HG03521 (cell line): ENCODE results near the gene C5orf46.

Source experiments
- ATAC-seq: cut with Tn5 transposase; IDR thresholded peaks from one replicate; pipeline ENCODE4 v1.9.1; 2021; ENCODE audit warnings: mild to moderate bottlenecking, moderate library complexity; ENCODE audit not compliant: unreplicated experiment

The C5orf46 gene

GRCh38 chr5:147859962-147860640, 46.2 kb downstream of the C5orf46 start:
- ATAC-seq = no peak

DNA sequence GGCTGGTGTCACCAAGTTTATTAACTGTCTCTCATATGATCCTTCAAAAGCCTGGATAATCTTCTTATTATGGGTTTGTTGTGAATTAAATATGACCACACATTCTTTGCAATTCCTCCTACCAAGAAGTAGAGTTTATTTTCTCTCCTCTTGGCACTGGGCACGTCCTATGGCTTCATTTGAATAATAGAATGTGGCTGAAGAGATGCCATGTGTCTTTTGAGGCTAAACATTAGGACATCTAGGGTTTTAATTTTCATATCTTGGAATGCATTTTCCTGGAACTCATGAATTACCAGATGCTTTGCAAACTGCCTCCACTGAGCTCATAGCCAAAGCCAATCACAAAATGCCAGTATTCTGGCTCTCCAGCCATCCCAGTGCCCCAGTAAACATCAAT, 47.8 kb downstream of the C5orf46 start:
- no peak for ATAC-seq

DNA sequence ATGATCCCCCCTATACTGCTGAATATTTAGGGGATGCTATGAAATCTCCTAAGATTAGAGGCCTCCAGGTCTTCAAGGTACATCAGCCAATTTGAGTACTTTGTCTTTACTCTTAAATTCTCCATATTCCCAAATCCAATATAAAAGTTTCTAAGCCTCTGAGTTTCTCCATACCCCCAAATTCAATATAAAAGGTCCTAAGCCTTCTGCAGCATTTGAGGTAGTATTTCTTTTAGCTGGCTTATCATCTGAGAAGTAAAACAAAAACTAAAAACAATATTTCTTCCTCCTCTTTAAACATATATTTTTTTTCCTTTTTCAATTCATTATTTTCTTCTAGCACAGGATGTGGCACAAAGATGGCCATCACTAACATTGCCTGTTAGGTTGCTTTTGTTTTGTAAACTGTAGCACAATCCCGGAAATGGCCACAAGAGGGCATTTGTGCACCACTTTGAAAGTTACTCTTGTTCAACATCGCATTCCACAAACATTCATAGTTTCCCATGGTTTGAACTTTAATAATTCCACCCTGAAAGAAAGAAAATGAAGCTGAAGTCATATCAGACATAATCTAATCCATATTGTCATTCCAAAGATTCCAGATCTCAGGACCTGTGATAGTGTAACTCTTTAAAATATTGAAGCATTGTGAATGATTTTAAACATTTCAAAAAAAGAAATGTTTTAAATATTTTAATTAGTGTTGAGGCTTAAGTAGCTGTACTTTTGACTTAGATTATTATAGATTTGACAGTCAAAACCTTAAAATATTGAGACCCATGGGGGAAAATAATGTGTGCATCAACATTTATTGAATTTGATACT, 48.8 kb downstream of the C5orf46 start:
- ATAC-seq = peak; percentile 83

GRCh38 chr5:147856801-147857200, 49.5 kb downstream of the C5orf46 start:
- no peak for ATAC-seq

- no peak for ATAC-seq
Measured at GRCh38 chr5:147855774-147856069, 50.6 kb downstream of the C5orf46 start.

- ATAC-seq = no peak
Measured at GRCh38 chr5:147854894-147855773, 51.2 kb downstream of the C5orf46 start.

DNA sequence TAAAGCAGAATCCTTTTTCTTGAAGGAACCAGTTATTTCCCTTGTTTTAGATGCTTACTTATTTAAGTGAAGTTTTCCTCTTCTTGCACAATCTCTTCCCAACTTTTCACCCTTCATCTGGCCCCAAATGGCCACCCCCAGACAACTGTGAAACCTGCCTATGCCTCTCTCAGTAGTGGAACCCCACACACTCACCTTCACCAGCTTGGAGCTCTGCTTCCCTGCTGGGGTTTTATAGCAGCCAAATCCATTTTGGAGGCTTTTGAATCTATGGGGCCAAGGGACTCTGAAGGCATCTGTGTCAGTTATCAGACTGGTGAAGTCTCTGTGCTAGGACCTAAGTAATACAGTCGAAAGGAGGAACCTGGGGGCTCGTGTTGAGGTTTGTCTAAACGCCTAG, 52.0 kb downstream of the C5orf46 start:
- ATAC-seq = no peak

DNA sequence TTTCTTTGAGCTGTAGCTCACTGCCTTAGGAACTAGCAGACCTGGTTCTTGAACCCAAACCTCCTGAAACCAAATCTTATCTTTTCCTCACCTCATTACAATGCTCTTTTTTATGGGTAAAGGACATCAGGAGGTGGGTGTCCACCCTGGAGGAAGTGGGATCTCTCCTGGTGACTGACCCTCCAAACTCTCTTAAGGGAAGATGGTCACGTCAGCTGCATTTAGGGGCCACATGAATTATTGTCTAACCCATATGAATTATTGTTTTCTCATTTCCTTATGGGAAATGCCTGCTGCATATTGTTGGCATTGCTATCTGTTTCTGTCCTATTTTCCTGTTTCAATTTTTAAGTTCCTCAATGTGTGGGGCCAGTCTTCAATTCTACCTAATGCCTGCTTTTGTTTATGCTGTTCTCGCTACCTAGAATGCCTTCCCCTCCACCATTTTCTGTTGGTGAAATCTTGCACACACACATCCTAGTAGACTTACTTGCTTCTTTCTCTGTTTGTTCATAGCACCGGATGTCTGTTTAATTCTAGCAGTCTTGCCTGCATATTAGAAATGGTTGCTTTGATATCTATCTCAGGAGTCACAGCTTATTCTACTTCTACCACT, 52.9 kb downstream of the C5orf46 start:
- ATAC-seq = no peak

- ATAC-seq = no peak
Measured at GRCh38 chr5:147852365-147852764, 54.0 kb downstream of the C5orf46 start.

- no peak for ATAC-seq
Measured at GRCh38 chr5:147851578-147851977, 54.8 kb downstream of the C5orf46 start.

DNA sequence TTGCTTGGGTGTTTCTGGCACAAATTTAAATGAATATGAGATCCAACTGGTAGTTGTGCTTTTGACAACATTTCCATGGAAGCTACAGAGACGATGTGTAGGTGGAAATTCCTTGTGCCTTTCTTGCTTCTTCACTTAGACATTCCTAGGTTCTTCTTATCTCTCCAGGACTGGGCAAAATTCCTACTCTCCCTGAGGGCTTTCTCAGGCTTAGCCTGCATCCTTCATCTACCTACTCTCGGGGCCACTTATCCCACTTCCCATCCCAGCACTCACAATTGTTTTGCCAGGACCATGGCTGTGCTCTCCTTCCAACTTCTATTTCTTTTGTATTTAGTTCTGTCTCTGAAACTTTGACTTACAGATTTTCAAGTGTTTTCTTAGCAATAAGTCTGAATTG, 57.1 kb downstream of the C5orf46 start:
- no peak for ATAC-seq

DNA sequence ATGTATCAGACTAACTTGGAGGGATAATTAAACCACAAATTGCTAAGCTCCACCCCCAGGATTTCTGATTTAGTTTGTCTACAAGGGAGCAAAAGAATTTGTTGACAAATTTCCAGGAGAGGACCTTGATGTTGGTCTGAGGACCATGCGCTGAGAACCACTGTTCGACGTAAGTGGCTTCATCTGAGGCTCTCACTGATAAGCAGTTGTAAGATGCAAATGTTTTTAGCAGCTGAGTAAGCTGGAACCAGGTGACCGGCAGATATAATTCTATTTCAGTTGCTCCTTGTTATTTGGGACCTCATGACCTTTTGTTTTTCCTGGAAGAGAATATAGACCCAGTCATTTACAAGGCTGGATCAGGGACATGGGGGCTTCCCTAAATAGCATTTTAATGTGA, 60.7 kb downstream of the C5orf46 start:
- no peak for ATAC-seq

DNA sequence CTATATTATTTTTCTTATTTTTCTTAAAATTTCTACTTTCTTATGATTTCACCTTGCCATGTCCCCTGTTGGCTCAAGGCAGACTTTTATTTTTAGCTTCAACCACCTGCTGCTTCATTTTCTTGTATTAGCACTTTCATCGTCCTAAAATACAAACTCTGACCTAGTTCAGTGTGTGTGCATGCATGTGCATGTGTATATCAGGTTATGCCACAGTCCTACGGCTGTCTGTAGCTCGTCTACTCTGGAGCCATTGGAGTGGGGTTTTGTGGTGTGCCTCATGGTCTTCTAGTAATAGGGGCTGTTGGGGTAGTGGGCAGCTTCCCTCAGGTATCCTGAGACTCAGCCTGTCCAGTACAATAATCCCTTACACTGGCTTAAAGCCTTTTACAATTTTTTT, 61.5 kb downstream of the C5orf46 start:
- ATAC-seq = no peak

- no peak for ATAC-seq
Measured at GRCh38 chr5:147842869-147843268, 63.5 kb downstream of the C5orf46 start.
